HCT116 (cell line): ENCODE measurements around the gene TGFBR3. TPM values are rescaled to one million over a fixed set of nuclear protein-coding genes. Genes with fewer than 3 reads are reported as not detected.

Experiments
- ATAC-seq: fragments of 200-7000 bp; cut with Tn5 transposase; 2 replicates; pipeline ENCODE4 v1.9.1; 2020; ENCODE audit warnings: mild to moderate bottlenecking, moderate library complexity
- BruUV-seq: library from RNA; stranded (reverse); fragments of 400-500 nt; replicated peaks from 2 replicates; lab custom pipeline; 2021; lab: Mats Ljungman, UMichigan
- CTCF ChIA-PET: fragments of 300-600 bp; sonication (Branson Sonifier 250); formaldehyde crosslinking; loops from one replicate; lab custom pipeline; 2021; ENCODE audit warnings: antibody characterized with exemption; lab: Charles Lee
- POLR2A ChIA-PET: fragments of 300-600, 350-600 bp; sonication (Branson Sonifier 250); formaldehyde crosslinking; loops from one replicate; lab custom pipeline; 2021; ENCODE audit warnings: antibody characterized with exemption; lab: Charles Lee
- RAD21 ChIA-PET, 2 experiments: fragments of 300-600 bp; sonication (Branson Sonifier 250); formaldehyde crosslinking; loops; one replicate each; lab custom pipeline; 2023; ENCODE audit warnings: low total read pairs in 2 of 2; ENCODE audit not compliant: uncharacterized antibody in 2 of 2, unreplicated experiment in 2 of 2, low non-redundant PET in 1 of 2; lab: Charles Lee
- DNase-seq: peaks from one replicate; pipeline ENCODE4 v3.0.0-alpha.2; 2010; ENCODE audit warnings: low read depth, low spot score
- H2AFZ ChIP-seq: fragments of 200-600 bp; shearing (Covaris generic), sonication (generic); 2 replicates; pipeline ENCODE4 v1.6.1; 2017; ENCODE audit warnings: low read depth, mixed run types, mixed read lengths, antibody characterized with exemption, low read length; ENCODE audit not compliant: poor library complexity, severe bottlenecking
- H3K27ac ChIP-seq: 2 replicates; pipeline ENCODE4 v1.5.1; 2012; ENCODE audit warnings: low read depth, low read length
- H3K27me3 ChIP-seq: fragments of 200-600 bp; sonication (generic); 2 replicates; pipeline ENCODE4 v1.6.1; 2016; ENCODE audit warnings: mixed run types, low read length, mixed read lengths; ENCODE audit not compliant: insufficient read depth
- H3K36me3 ChIP-seq, 2 experiments: fragments of 200-500 bp in 1 of 2; fragments of 200-600 bp in 1 of 2; sonication (Bioruptor generic) in 1 of 2; sonication (generic) in 1 of 2; 2 replicates each; pipeline versions ENCODE4 v1.5.1 to v1.6.1; 2014 to 2016; ENCODE audit warnings: low read length in 2 of 2, inconsistent platforms in 1 of 2, mixed read lengths in 1 of 2, mixed run types in 1 of 2; ENCODE audit not compliant: insufficient read depth in 2 of 2, control insufficient read depth in 1 of 2
- H3K4me1 ChIP-seq, 2 experiments: fragments of 200-600 bp in 1 of 2; sonication (generic) in 1 of 2; 2 replicates each; pipeline versions ENCODE4 v1.5.1 to v1.6.1; 2012 to 2017; ENCODE audit warnings: low read length in 2 of 2, inconsistent platforms in 1 of 2, mild to moderate bottlenecking in 1 of 2, mixed read lengths in 1 of 2, mixed run types in 1 of 2, moderate library complexity in 1 of 2; ENCODE audit not compliant: insufficient read depth in 2 of 2, control insufficient read depth in 1 of 2
- H3K4me2 ChIP-seq: fragments of 200-600 bp; sonication (generic); 2 replicates; pipeline ENCODE4 v1.6.1; 2017; ENCODE audit warnings: mixed run types, low read length, mixed read lengths
- H3K4me3 ChIP-seq, 2 experiments: fragments of 200-600 bp in 1 of 2; sonication (generic) in 1 of 2; replicated peaks in 1 of 2; 2 replicates each; pipeline ENCODE4 v1.5.1; 2011 to 2016; ENCODE audit warnings: low read length in 2 of 2, control low read depth in 1 of 2, low read depth in 1 of 2, mild to moderate bottlenecking in 1 of 2, mixed read lengths in 1 of 2, mixed run types in 1 of 2
- H3K79me2 ChIP-seq: fragments of 200-600 bp; sonication (generic); 2 replicates; pipeline ENCODE4 v1.6.1; 2017; ENCODE audit warnings: mild to moderate bottlenecking, mixed run types, low read length, moderate library complexity, mixed read lengths; ENCODE audit not compliant: insufficient read depth
- H3K9ac ChIP-seq: fragments of 200-600 bp; sonication (generic); 2 replicates; pipeline ENCODE4 v1.6.1; 2016; ENCODE audit warnings: low read length, mixed read lengths
- H3K9me2 ChIP-seq: fragments of 200-600 bp; sonication (generic), shearing (Covaris generic); 2 replicates; pipeline ENCODE4 v1.6.1; 2017; ENCODE audit warnings: mixed run types, mild to moderate bottlenecking, moderate library complexity; ENCODE audit not compliant: insufficient read depth
- H3K9me3 ChIP-seq, 2 experiments: fragments of 200-500 bp in 1 of 2; fragments of 200-600 bp in 1 of 2; sonication (Bioruptor generic) in 1 of 2; sonication (generic) in 1 of 2; 2 replicates each; pipeline ENCODE4 v1.6.1; 2014 to 2017; ENCODE audit warnings: low read length in 2 of 2, mixed read lengths in 2 of 2, inconsistent platforms in 1 of 2, low read depth in 1 of 2, mild to moderate bottlenecking in 1 of 2, mixed run types in 1 of 2, moderate library complexity in 1 of 2; ENCODE audit not compliant: control insufficient read depth in 1 of 2, insufficient read depth in 1 of 2
- H4K20me1 ChIP-seq: fragments of 200-600 bp; sonication (generic), shearing (Covaris generic); 2 replicates; pipeline ENCODE4 v1.6.1; 2017; ENCODE audit warnings: mixed run types, mild to moderate bottlenecking, moderate library complexity; ENCODE audit not compliant: insufficient read depth
- CBX3 ChIP-seq: IDR thresholded peaks from 2 replicates; pipeline ENCODE4 v1.6.1; 2012; ENCODE audit warnings: low read depth
- CTCF ChIP-seq, 3 experiments: fragments of 200-600 bp in 1 of 3; sonication (generic) in 1 of 3; IDR thresholded peaks in 2 of 3; conservative IDR thresholded peaks in 1 of 3; 2 replicates each; pipeline ENCODE4 v1.5.1; 2012 to 2017; ENCODE audit warnings: low read depth in 2 of 3, low read length in 2 of 3, antibody characterized with exemption in 1 of 3, borderline replicate concordance in 1 of 3, control low read depth in 1 of 3, mild to moderate bottlenecking in 1 of 3, mixed read lengths in 1 of 3, mixed run types in 1 of 3, moderate library complexity in 1 of 3; ENCODE audit not compliant: insufficient read depth in 1 of 3
- REST ChIP-seq: IDR thresholded peaks from 2 replicates; pipeline ENCODE4 v1.6.1; 2012; ENCODE audit warnings: low read depth
- SIN3A ChIP-seq: IDR thresholded peaks from 2 replicates; pipeline ENCODE4 v1.6.1; 2012; ENCODE audit warnings: low read depth
- TCF7L2 ChIP-seq: IDR thresholded peaks from 2 replicates; pipeline ENCODE4 v1.7.0; 2011; ENCODE audit warnings: borderline replicate concordance, inconsistent platforms; ENCODE audit not compliant: insufficient read depth, insufficient read length; ENCODE audit errors: extremely low read depth
- intact Hi-C: fragments of 100-400 bp; cut with micrococcal nuclease; formaldehyde crosslinking; loops from 2 replicates; pipeline ENCODE4 v1.10.0; 2022
- total RNA-seq: library from RNA; stranded (reverse); gene quantifications from one replicate; pipeline ENCODE4 v1.2.1, GENCODE V29; 2021; ENCODE audit not compliant: unreplicated experiment

The TGFBR3 gene
- total RNA-seq, 1 experiment from 2014 or later, result 7.1 TPM

- no peak for TF ChIP-seq REST
- no peak for TF ChIP-seq TCF7L2
- TF ChIP-seq CBX3, result no peak
- TF ChIP-seq SIN3A, result no peak
These were observed 115.2 kb downstream of the TGFBR3 start (continued) for GRCh38 chr1:91770667-91771268.

GRCh38 chr1:91769742-91770141, 116.2 kb downstream of the TGFBR3 start:
- no peaks in the 10 kb centered on the region for H3K9me3 ChIP-seq
- intact Hi-C loops, result no loop called here
- no peaks in the 10 kb centered on the region for H3K27me3 ChIP-seq
- H4K20me1 ChIP-seq, result no peaks in the 10 kb centered on the region
- H2AFZ ChIP-seq, result no peak overlapping the region
- no peaks in the 10 kb centered on the region for H3K9me2 ChIP-seq
- H3K9ac ChIP-seq, result no peak overlapping the region
- ATAC-seq, result no peak
- no peak overlapping the region for H3K27ac ChIP-seq
- no peaks in the 10 kb centered on the region for H3K36me3 ChIP-seq
- BruUV-seq, result no TSS peak
- H3K4me2 ChIP-seq, result no peak overlapping the region
- DNase-seq, result no peak
- ChIA-PET RAD21 (no interaction called here), POLR2A (no interaction called here), CTCF (no interaction called here)
- peaks cover 0 to 10% of the 10 kb centered on the region in 2 experiments; a peak in 1 of 4 replicates for H3K4me1 ChIP-seq
- no peak overlapping the region for H3K4me3 ChIP-seq
- H3K79me2 ChIP-seq, result no peaks in the 10 kb centered on the region
- TF ChIP-seq REST (no peak), CTCF (IDR thresholded peaks at IDR 0.05 in 2 of 3, conservative IDR thresholded peaks at IDR 0.05 in 1 of 3; ENCODE audit: borderline replicate concordance in 1 of 3, insufficient read depth in 1 of 3, low read depth in 2 of 3, low read length in 2 of 3) (no peak)
